Body of pancreas (tissue), 4 donors: Measurements from ENCODE around the gene OSMR.

Experiments
- CTCF ChIP-seq, 7 experiments: fragments of 450-650 bp in 4 of 7; fragments of 200-600 bp in 3 of 7; sonication (generic) in 3 of 7; IDR thresholded peaks; one replicate each; pipeline ENCODE4 v1.5.1; 2016 to 2019; ENCODE audit warnings: antibody characterized with exemption in 7 of 7
- POLR2A ChIP-seq, 3 donors: fragments of 450-650 bp; IDR thresholded peaks; one replicate each; pipeline ENCODE4 v1.6.1; 2016; ENCODE audit warnings: antibody characterized with exemption in 3 of 3, mild to moderate bottlenecking in 2 of 3

GRCh38 chr5:38911933-38912332 is 66.1 kb downstream of the OSMR start:
- TF ChIP-seq CTCF (IDR thresholded peaks at IDR 0.05), result no peak
- no peak for TF ChIP-seq POLR2A (IDR thresholded peaks at IDR 0.05)
